H1 (cell line): ENCODE measurements around the gene GTPBP1. TPM values are rescaled to one million over a fixed set of nuclear protein-coding genes. Genes with fewer than 3 reads are reported as not detected.

Source experiments
- CTCF ChIA-PET: fragments of 300-600 bp; sonication (Branson Sonifier 250); formaldehyde crosslinking; loops from one replicate; lab custom pipeline; 2021; ENCODE audit not compliant: partially characterized antibody; lab: Charles Lee
- POLR2A ChIA-PET: fragments of 300-600 bp; sonication (Branson Sonifier 250); formaldehyde crosslinking; loops from one replicate; lab custom pipeline; 2021; ENCODE audit warnings: inconsistent platforms; ENCODE audit not compliant: partially characterized antibody; lab: Charles Lee
- DNase-seq, 2 experiments: peaks; one replicate each; pipeline versions ENCODE4 v3.0.0 to v3.0.0-alpha.2; 2010 to 2022; ENCODE audit warnings: low spot score in 2 of 2, low read depth in 1 of 2, mixed read lengths in 1 of 2
- FAIRE-seq: peaks from 2 replicates; lab custom pipeline; 2011; peaks lifted over from hg19 to GRCh38; lab: Jason Lieb, UNC
- H2AFZ ChIP-seq: 2 replicates; pipeline ENCODE4 v1.8.1; 2012; ENCODE audit warnings: low read length, inconsistent platforms
- H2AK5ac ChIP-seq: 2 replicates; pipeline ENCODE4 v1.6.1; 2013; ENCODE audit warnings: low read depth, low read length
- H2BK120ac ChIP-seq: replicated peaks from 2 replicates; pipeline ENCODE3; 2013; ENCODE audit warnings: low read depth, low read length, inconsistent platforms
- H2BK12ac ChIP-seq: 2 replicates; pipeline ENCODE4 v1.6.1; 2013; ENCODE audit warnings: low read depth, low read length
- H2BK15ac ChIP-seq: 2 replicates; pipeline ENCODE4 v1.6.1; 2013; ENCODE audit warnings: low read length
- H2BK20ac ChIP-seq: 2 replicates; pipeline ENCODE4 v1.6.1; 2013; ENCODE audit warnings: low read length
- H2BK5ac ChIP-seq: 2 replicates; pipeline ENCODE4 v1.6.1; 2013; ENCODE audit warnings: low read depth, low read length
- H3K14ac ChIP-seq: 2 replicates; pipeline ENCODE4 v1.6.1; 2013; ENCODE audit warnings: inconsistent platforms; ENCODE audit not compliant: insufficient read length
- H3K18ac ChIP-seq: 2 replicates; pipeline ENCODE4 v1.6.1; 2013; ENCODE audit warnings: low read length; ENCODE audit errors: extremely low read depth
- H3K23ac ChIP-seq: 2 replicates; pipeline ENCODE4 v1.6.1; 2013; ENCODE audit warnings: inconsistent platforms; ENCODE audit not compliant: insufficient read length
- H3K23me2 ChIP-seq: 2 replicates; pipeline ENCODE4 v1.6.1; 2013; ENCODE audit warnings: low read depth, low read length
- H3K27ac ChIP-seq: 2 replicates; pipeline ENCODE4 v1.6.1; 2011; ENCODE audit warnings: low read depth, low read length, inconsistent platforms
- H3K27me3 ChIP-seq, 4 experiments: replicated peaks in 1 of 4; 1 replicate in 1 of 4; 2 replicates in 3 of 4; pipeline versions ENCODE4 v1.6.1 to v1.8.1; 2011 to 2013; ENCODE audit warnings: low read length in 3 of 4, mild to moderate bottlenecking in 3 of 4, inconsistent platforms in 2 of 4, mixed read lengths in 2 of 4, moderate library complexity in 1 of 4; ENCODE audit not compliant: control insufficient read depth in 3 of 4, insufficient read depth in 3 of 4; ENCODE audit errors: extremely low read depth in 1 of 4
- H3K36me3 ChIP-seq, 4 experiments: 2 replicates each; pipeline versions ENCODE4 v1.6.1 to v1.8.1; 2011 to 2013; ENCODE audit warnings: mild to moderate bottlenecking in 4 of 4, low read length in 3 of 4, moderate library complexity in 2 of 4, control low read depth in 1 of 4, inconsistent platforms in 1 of 4; ENCODE audit not compliant: insufficient read depth in 4 of 4, control insufficient read depth in 2 of 4
- H3K4ac ChIP-seq: replicated peaks from 2 replicates; pipeline ENCODE3; 2013; ENCODE audit warnings: low read length, low read depth, mixed read lengths, inconsistent platforms; ENCODE audit not compliant: insufficient read length
- H3K4me1 ChIP-seq, 4 experiments: replicated peaks in 1 of 4; 1 replicate in 1 of 4; 2 replicates in 3 of 4; pipeline versions ENCODE4 v1.6.1 to v1.8.1; 2011 to 2013; ENCODE audit warnings: low read length in 3 of 4, inconsistent platforms in 2 of 4, mixed read lengths in 1 of 4; ENCODE audit not compliant: insufficient read depth in 4 of 4, control insufficient read depth in 3 of 4
- H3K4me2 ChIP-seq, 2 experiments: 2 replicates each; pipeline versions ENCODE4 v1.6.1 to v1.8.1; 2011 to 2013; ENCODE audit warnings: low read depth in 2 of 2, low read length in 2 of 2, control low read depth in 1 of 2, inconsistent platforms in 1 of 2, mild to moderate bottlenecking in 1 of 2; ENCODE audit not compliant: insufficient read depth in 1 of 2
- H3K4me3 ChIP-seq, 4 experiments: fragments of 200-600, 300-600 bp in 1 of 4; sonication (generic), shearing (Covaris generic), sonication (Bioruptor Twin) in 1 of 4; 2 replicates each; pipeline versions ENCODE4 v1.5.1 to v1.8.1; 2011 to 2016; ENCODE audit warnings: low read length in 4 of 4, low read depth in 3 of 4, control low read depth in 2 of 4, inconsistent platforms in 2 of 4, mild to moderate bottlenecking in 2 of 4, mixed read lengths in 1 of 4, moderate library complexity in 1 of 4; ENCODE audit not compliant: insufficient read depth in 2 of 4; ENCODE audit errors: extremely low read depth in 1 of 4
- H3K56ac ChIP-seq: replicated peaks from 2 replicates; pipeline ENCODE3; 2013; ENCODE audit warnings: low read depth, mild to moderate bottlenecking, mixed read lengths, low read length, inconsistent platforms; ENCODE audit not compliant: insufficient read length
- H3K79me1 ChIP-seq: 2 replicates; pipeline ENCODE4 v1.6.1; 2013; ENCODE audit warnings: low read depth, low read length, control low read depth
- H3K79me2 ChIP-seq, 2 experiments: 2 replicates each; pipeline versions ENCODE4 v1.6.1 to v1.8.1; 2012 to 2013; ENCODE audit warnings: low read length in 2 of 2, mild to moderate bottlenecking in 2 of 2, inconsistent platforms in 1 of 2; ENCODE audit not compliant: insufficient read depth in 2 of 2, control insufficient read depth in 1 of 2
- H3K9ac ChIP-seq, 4 experiments: replicated peaks in 1 of 4; 1 replicate in 1 of 4; 2 replicates in 3 of 4; pipeline versions ENCODE4 v1.6.1 to v1.8.1; 2011 to 2013; ENCODE audit warnings: low read depth in 3 of 4, low read length in 3 of 4, control low read depth in 2 of 4, mild to moderate bottlenecking in 2 of 4, moderate library complexity in 2 of 4, inconsistent platforms in 1 of 4; ENCODE audit errors: extremely low read depth in 1 of 4
- H3K9me3 ChIP-seq, 2 experiments: 2 replicates each; pipeline versions ENCODE4 v1.6.1 to v1.8.1; 2012 to 2013; ENCODE audit warnings: mild to moderate bottlenecking in 2 of 2, moderate library complexity in 2 of 2, control low read depth in 1 of 2, inconsistent platforms in 1 of 2, low read depth in 1 of 2, low read length in 1 of 2, mixed read lengths in 1 of 2; ENCODE audit not compliant: insufficient read depth in 2 of 2
- H4K20me1 ChIP-seq, 2 experiments: replicated peaks in 1 of 2; 2 replicates each; pipeline versions ENCODE3 to v1.8.1; 2011 to 2013; ENCODE audit warnings: inconsistent platforms in 2 of 2, low read length in 2 of 2, mild to moderate bottlenecking in 1 of 2; ENCODE audit not compliant: insufficient read depth in 2 of 2, control insufficient read depth in 1 of 2
- H4K5ac ChIP-seq: 2 replicates; pipeline ENCODE4 v1.6.1; 2013; ENCODE audit warnings: low read length, low read depth, mixed read lengths, inconsistent platforms; ENCODE audit not compliant: insufficient read length
- H4K8ac ChIP-seq: 2 replicates; pipeline ENCODE4 v1.8.0; 2013; ENCODE audit warnings: mild to moderate bottlenecking, moderate library complexity, low read length, inconsistent platforms; ENCODE audit not compliant: insufficient read depth; ENCODE audit errors: extremely low read depth
- H4K91ac ChIP-seq: replicated peaks from 2 replicates; pipeline ENCODE3; 2013; ENCODE audit warnings: low read length, mixed read lengths, inconsistent platforms; ENCODE audit not compliant: insufficient read length
- CHD2 ChIP-seq: IDR thresholded peaks from 2 replicates; pipeline ENCODE4 v1.6.1; 2012; ENCODE audit warnings: low read length, improper control_type of control experiment
- HDAC6 ChIP-seq: IDR thresholded peaks from one replicate; pipeline ENCODE4 v1.7.1; 2012; ENCODE audit warnings: low read depth, mild to moderate bottlenecking, inconsistent platforms, low read length, moderate library complexity
- WGBS, 2 experiments: shearing (Covaris generic) in 1 of 2; methylation state at CpG; one replicate each; pipeline versions ENCODE4 v1.1.6 to v1.1.7; 2013 to 2015; ENCODE audit warnings: low lambda C conversion rate in 2 of 2, mixed read lengths in 2 of 2, inconsistent platforms in 1 of 2, low coverage in 1 of 2, missing lambda C conversion rate in 1 of 2; ENCODE audit not compliant: insufficient replicate concordance in 2 of 2, insufficient coverage in 1 of 2, insufficient read length in 1 of 2; ENCODE audit errors: extremely low coverage in 1 of 2, missing lambda C conversion rate in 1 of 2; 5-methylcytosine and 5-hydroxymethylcytosine counted together
- polyA plus RNA-seq, 7 experiments: library from polyadenylated mRNA; depleted of rRNA in 3 of 7; stranded (reverse) in 5 of 7; unstranded in 2 of 7; fragments of >200 nt in 5 of 7; fragments of 200-250 nt in 2 of 7; gene quantifications; 1 replicate in 5 of 7; 2 replicates in 1 of 7; 4 replicates in 1 of 7; pipeline versions ENCODE4 v1.2.1 to v1.2.3, GENCODE V29; 2011 to 2013; ENCODE audit warnings: missing spikeins in 2 of 7, mixed read lengths in 2 of 7
- total RNA-seq: library from RNA; stranded (reverse); fragmentation: NEBNext Ultra II Directional; extraction: Animal tissue kit (Norgen Biotek cat#: 25700); gene quantifications from 2 replicates; pipeline ENCODE4 v1.2.1, GENCODE V29; 2021
- TF ChIP-seq, protein P1 (sequence below): IDR thresholded peaks from 2 replicates; pipeline ENCODE4 v1.6.1; 2011; ENCODE audit warnings: low read depth, mild to moderate bottlenecking, low read length; ENCODE audit not compliant: insufficient read depth
- TF ChIP-seq, protein P2 (sequence below): IDR thresholded peaks from 2 replicates; pipeline ENCODE4 v1.6.1; 2012; ENCODE audit warnings: inconsistent platforms

The GTPBP1 gene
- total and polyA plus RNA-seq, 2 of the 8 experiments (the other 6 are each of a cell fraction or from before 2014, with no cell fraction given), result 53.1 to 91.8 TPM

DNA sequence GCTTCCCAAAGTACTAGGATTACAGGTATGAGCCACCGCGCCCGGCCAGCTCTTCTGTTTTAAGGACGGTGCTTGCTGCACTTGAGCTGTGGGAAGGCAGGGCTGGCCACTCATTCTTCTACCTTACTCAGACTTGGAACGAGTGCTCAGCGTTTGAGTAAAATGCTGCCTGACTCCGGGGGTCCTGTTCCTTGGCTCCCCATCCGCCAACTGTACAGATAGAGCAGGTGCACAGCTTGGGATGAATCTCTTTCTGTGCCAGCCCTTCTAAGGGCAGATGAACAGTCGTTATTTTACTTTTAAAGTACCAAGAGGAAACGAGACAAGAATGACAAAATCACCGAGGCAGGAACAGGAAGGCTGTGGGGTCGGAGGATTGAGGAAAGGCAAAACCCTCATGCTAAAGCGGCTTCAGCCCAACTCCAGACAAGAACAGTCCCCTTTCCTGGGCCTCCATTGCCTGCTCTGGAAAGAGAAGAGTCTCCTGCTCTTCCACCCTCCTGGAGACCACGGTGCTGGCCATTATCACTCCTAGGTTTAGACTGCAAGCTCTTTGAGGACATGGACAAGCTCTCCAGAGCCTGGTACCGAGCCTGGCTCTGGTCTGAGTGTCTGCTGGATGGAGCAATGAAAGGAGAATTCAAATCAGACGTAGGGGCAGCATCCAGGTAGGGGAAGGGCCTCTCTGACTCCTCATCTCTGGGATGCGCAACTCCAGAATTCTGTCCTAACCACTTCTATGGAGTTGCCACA lies 51.1 kb downstream of the GTPBP1 start:
- peaks cover 0 to 6% of the 10 kb centered on the region in 2 experiments for H4K20me1 ChIP-seq
- peaks cover 21% of the 10 kb centered on the region; the same call in 1 of the 2 replicates for H3K23me2 ChIP-seq
- no peak overlapping the region for H3K27ac ChIP-seq
- 0 out of 2 replicates have a peak overlapping the region, but pooled peaks have one; percentile 19 for H2BK15ac ChIP-seq
- H3K79me1 ChIP-seq, result no peaks in the 10 kb centered on the region
- ChIA-PET POLR2A (interaction anchor here (0.6 to 3.5 kb wide), 6 partner anchors 8 to 107 kb away, joined by 3 to 23 read pairs (median 3); no protein-coding TSS in a partner anchor), CTCF (interaction anchor here (0.6 to 6.0 kb wide), 6 partner anchors 9 to 430 kb away, joined by 3 to 44 read pairs (median 4); no protein-coding TSS in a partner anchor)
- no peak overlapping the region for H2BK20ac ChIP-seq
- peaks cover 4 to 16% (median 8%) of the 10 kb centered on the region in 4 experiments for H3K4me1 ChIP-seq
- H3K4me3 ChIP-seq, result peak overlapping the region in 1 of 4 experiments; percentile 81; a peak in 2 of 8 replicates
- 83% methylated on average over 17 of the region's 17 CpGs; no CpG with 5 or more reads in 1 of the 2 experiments for WGBS, 2 experiments
- H2BK12ac ChIP-seq, result no peak overlapping the region
- no peak overlapping the region for H3K18ac ChIP-seq
- H3K56ac ChIP-seq, result no peak overlapping the region
- DNase-seq, result no peak
- no peak overlapping the region for H3K23ac ChIP-seq
- H3K36me3 ChIP-seq, result no peaks in the 10 kb centered on the region
- H2BK5ac ChIP-seq, result no peak overlapping the region
- H4K5ac ChIP-seq, result no peak overlapping the region
- H3K79me2 ChIP-seq, result no peaks in the 10 kb centered on the region
- peak overlapping the region; percentile 80 to 88; a peak in 2 of 4 replicates for H3K4me2 ChIP-seq
- H3K4ac ChIP-seq, result no peak overlapping the region
- H2BK120ac ChIP-seq, result no peak overlapping the region
- H3K27me3 ChIP-seq, result peaks cover 0 to 7% (median 5%) of the 10 kb centered on the region in 4 experiments; a peak in 5 of 7 replicates
- no peaks in the 10 kb centered on the region for H3K9me3 ChIP-seq
- no peak for FAIRE-seq
- H4K91ac ChIP-seq, result no peak overlapping the region
- no peak overlapping the region for H3K9ac ChIP-seq
- H2AFZ ChIP-seq, result no peak overlapping the region
- H2AK5ac ChIP-seq, result no peak overlapping the region
- no peak overlapping the region for H3K14ac ChIP-seq
- TF ChIP-seq, protein P1, sequence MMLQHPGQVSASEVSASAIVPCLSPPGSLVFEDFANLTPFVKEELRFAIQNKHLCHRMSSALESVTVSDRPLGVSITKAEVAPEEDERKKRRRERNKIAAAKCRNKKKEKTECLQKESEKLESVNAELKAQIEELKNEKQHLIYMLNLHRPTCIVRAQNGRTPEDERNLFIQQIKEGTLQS, result no peak
- TF ChIP-seq, protein P2, sequence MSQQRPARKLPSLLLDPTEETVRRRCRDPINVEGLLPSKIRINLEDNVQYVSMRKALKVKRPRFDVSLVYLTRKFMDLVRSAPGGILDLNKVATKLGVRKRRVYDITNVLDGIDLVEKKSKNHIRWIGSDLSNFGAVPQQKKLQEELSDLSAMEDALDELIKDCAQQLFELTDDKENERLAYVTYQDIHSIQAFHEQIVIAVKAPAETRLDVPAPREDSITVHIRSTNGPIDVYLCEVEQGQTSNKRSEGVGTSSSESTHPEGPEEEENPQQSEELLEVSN, result no peak
- TF ChIP-seq CHD2 (no peak), HDAC6 (no peak)
- TF ChIP-seq, all 59 proteins: peak for 0
- no peak overlapping the region; the same call in 1 of the 2 replicates for H4K8ac ChIP-seq
